ENCODE measurements around the gene MGRN1. TPM values are rescaled to one million over a fixed set of nuclear protein-coding genes. Genes with fewer than 3 reads are reported as not detected.
"Not testable (repeated sequence)": the region's sequence is repeated elsewhere in the genome, so short reads cannot be mapped to it uniquely, and the experiment has no call there.

MGRN1 gene
- total RNA-seq, 1 experiment from 2014 or later: 28.2 TPM

DNA sequence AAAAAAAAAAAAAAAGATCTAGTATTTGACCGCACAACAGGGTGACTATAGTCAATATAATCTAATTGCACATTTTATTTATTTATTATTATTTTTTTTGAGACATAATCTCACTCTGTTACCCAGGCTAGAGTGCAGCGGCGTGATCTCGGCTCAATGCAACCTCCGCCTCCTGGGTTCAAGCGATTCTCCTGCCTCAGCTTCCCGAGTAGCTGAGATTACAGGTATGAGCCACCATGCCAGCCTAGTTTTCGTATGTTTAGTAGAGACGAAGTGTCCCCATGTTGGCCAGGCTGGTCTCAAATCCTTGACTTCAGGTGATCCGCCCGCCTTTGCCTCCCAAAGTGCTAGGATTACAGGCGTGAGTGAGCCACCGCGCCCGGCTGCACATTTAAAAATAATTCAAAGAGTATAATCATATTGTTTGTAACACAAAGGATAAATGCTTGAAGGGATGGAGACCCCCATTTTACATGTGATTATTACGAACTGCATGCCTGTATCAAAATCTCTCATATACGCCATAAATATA lies 108.7 kb downstream of the MGRN1 start:
- no peak for DNase-seq (ENCODE audit: low spot score)

DNA sequence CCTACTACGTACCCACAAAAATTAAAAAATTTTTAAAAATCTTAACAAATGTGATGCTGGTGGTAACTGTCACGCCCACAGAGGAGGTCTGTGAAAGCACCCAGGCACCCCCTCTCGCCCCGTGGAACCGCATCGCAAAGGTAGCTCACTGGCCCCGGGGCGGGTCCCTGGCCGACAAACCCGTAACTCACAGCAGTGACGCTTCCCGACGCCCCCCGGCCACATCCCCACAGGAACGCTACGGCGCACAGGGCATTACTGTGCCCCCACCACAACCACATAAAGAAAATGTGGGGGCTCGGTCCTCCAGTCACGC lies 109.1 kb downstream of the MGRN1 start:
- DNase-seq (ENCODE audit: low spot score): no peak

DNA sequence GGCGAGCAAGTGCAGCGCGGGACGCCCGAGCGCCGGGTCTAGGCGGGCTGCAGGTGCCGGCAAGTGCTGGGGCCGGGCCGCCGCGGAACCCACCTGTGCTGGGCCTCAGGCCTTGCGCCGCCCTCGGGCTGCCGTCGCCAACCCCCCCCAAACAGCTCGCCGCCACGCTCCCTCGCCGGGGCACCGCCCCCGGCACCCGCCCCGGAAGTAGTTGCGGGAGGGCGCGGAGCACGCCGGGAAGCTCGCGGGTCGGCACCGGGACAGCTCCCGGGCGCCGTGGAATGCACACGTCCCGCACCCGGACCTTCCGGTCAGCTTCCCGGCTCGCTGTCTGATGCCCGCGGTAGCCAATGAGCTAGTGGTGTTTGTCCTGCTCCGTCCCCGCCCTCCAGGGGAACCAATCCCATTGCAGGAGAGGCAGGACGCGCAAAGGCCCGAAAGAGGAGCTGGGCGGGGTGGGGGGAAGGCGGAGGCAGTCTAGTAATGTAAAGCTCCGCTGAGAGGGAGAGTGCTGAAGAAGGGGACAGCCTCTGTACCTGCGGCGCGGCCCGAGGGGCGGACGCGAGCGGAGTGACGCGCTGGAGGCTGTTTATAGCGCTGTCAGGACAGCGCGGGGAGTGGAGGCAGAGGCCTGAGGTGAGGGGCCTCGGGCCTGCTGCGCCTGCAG lies 109.6 kb downstream of the MGRN1 start, which contains the start of the genes ANKS3 and DNAAF8:
TSS of gene ANKS3 (minus strand) at position 209 of the 667 bp plus-strand sequence. CDS start 4,122 bp downstream, outside the sequence.
TSS of gene DNAAF8 (plus strand) at position 475 of the 667 bp plus-strand sequence. CDS start 1,978 bp downstream, outside the sequence.
- DNase-seq (ENCODE audit: low spot score): peak; percentile 96

DNA sequence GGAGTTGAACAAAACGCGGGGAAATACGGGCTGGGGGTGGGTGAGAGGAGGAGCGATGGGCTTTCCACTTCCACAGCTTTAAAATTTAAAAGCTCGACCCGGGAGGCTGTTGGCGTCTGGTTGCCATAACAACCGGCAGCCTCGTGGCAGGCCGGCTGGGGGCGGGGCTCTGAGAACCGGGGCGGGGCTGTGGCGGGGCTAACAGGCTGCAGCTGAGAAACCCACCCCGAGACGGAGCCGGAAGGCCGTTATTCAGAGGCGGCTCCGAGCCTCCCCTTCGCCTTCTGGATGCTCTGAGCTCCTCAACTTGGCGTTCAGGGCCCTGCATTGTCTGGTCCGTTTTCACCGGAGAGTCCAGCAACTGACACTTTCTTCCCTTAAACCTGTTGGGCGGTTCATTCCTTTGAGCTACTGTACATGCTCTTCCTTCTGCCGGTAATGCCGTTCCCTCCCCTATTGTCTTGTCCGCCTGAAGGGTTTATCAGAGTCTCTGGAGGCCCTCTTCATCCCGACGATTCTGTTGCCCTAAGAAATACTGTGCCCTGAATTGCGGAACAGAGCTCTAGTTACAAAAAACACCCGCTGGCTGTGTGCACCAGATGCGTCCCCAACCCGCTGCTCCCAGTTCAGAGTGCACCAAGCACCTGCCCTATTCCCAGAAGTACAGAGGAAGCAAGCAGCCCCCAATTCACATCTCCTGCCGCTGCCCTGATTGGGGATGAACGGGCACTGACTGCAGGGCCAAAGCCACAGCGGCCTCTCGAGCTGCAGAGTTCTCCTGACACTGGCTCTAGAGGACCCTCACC lies 110.3 kb downstream of the MGRN1 start:
- DNase-seq (ENCODE audit: low spot score): peak; percentile 68

DNA sequence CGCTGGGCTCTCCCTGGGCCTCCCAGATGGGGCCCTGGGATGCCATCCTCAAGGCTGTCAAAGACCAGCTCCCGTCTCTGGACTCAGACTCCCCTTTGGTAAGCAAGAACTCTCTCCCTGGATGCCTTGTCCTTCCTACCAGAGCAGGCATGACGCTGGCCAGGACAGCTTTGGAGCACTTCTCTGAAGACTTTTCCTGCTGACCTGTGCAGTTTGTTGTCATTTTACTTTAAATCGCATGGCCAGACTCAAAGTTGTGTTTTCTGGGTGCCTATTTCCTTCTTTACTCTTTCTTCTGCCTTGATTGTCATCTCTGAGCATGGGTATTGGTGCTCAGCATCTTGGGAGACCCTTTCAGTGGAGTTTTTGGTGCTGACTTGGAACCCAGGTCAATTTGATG lies 111.9 kb downstream of the MGRN1 start:
- DNase-seq (ENCODE audit: low spot score): no peak

DNA sequence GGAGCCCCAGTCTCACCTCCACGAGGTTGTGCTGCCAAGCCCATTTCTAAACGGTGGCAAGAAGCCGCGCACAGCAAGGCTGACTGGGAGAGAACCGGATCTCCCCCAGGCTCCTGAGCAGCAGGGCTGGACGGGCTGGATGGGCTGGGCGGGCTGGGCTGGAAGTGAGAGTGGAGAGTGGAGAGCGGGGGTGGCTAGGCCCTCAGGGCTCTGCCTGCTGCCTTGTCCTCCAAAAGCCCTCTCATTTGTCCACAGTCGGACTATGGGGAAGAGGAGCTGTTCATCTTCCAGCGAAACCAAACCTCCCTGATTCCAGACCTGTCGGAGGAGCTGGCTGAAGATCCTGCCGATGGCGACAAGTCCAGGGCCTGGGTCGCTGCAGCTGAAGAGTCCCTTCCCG lies 112.9 kb downstream of the MGRN1 start:
- no peak for DNase-seq (ENCODE audit: low spot score)

DNA sequence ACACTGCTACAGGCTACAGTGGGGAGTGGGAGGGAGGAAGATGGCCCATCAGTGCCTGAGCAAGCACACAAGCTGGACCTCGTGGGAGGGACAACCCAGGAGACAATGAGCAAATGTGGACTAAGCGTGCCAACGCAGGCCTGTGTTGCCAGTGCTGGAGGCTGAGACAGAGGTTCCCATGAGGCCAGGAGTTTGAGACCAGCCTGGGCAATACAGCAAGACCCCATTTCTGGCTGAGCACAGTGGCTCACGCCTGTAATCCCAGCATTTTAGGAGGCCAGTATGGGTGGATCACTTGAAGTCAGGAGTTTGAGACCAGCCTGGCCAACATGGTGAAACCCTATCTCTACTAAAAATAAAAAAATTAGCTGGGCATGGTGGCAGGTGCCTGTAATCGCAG lies 113.7 kb downstream of the MGRN1 start:
- DNase-seq (ENCODE audit: low spot score): not testable (repeated sequence)

Other genes starting within 250 kb of the MGRN1 start
- gene CORO7, start 208.2 kb upstream of the MGRN1 start, total RNA-seq (2014; rRNA removed; shearing (Covaris generic)): 16.5 and 21.0 TPM in 2 replicates
- 86.7 and 91.9 TPM in 2 replicates for gene DNAJA3, start 199.0 kb upstream of the MGRN1 start, total RNA-seq (2014; rRNA removed; shearing (Covaris generic))
- 158 and 176 TPM in 2 replicates for gene NMRAL1, start 150.2 kb upstream of the MGRN1 start, total RNA-seq (2014; rRNA removed; shearing (Covaris generic))
- 150 and 159 TPM in 2 replicates for gene HMOX2, start 148.4 kb upstream of the MGRN1 start, total RNA-seq (2014; rRNA removed; shearing (Covaris generic))
- 8.5 and 9.8 TPM in 2 replicates for gene CDIP1, start 86.1 kb upstream of the MGRN1 start, total RNA-seq (2014; rRNA removed; shearing (Covaris generic))
- gene C16orf96, start 68.5 kb upstream of the MGRN1 start, total RNA-seq (2014; rRNA removed; shearing (Covaris generic)): not detected in 2 replicates
- gene UBALD1, start 9.9 kb upstream of the MGRN1 start, total RNA-seq (2014; rRNA removed; shearing (Covaris generic)): 6.0 and 7.9 TPM in 2 replicates
- gene NUDT16L1, start 68.7 kb downstream of the MGRN1 start, total RNA-seq (2014; rRNA removed; shearing (Covaris generic)): 52.4 and 64.6 TPM in 2 replicates
- gene ANKS3, start 109.4 kb downstream of the MGRN1 start, total RNA-seq (2014; rRNA removed; shearing (Covaris generic)): 12.0 and 19.6 TPM in 2 replicates
- 1.7 and 5.2 TPM in 2 replicates for gene DNAAF8, start 109.7 kb downstream of the MGRN1 start, total RNA-seq (2014; rRNA removed; shearing (Covaris generic))
- 19.8 and 25.1 TPM in 2 replicates for gene ZNF500, start 142.3 kb downstream of the MGRN1 start, total RNA-seq (2014; rRNA removed; shearing (Covaris generic))
- gene SEPTIN12, start 163.5 kb downstream of the MGRN1 start, total RNA-seq (2014; rRNA removed; shearing (Covaris generic)): not detected in 2 replicates
- gene SMIM22, start 170.5 kb downstream of the MGRN1 start, total RNA-seq (2014; rRNA removed; shearing (Covaris generic)): not detected in 2 replicates
- 25.8 and 33.3 TPM in 2 replicates for gene ROGDI, start 177.8 kb downstream of the MGRN1 start, total RNA-seq (2014; rRNA removed; shearing (Covaris generic))
- gene GLYR1, start 222.5 kb downstream of the MGRN1 start, total RNA-seq (2014; rRNA removed; shearing (Covaris generic)): 46.1 and 47.5 TPM in 2 replicates
- 40.8 and 41.0 TPM in 2 replicates for gene UBN1, start 222.7 kb downstream of the MGRN1 start, total RNA-seq (2014; rRNA removed; shearing (Covaris generic))

All from A172 (cell line).